GM12865 (cell line): ENCODE measurements around the gene PEPD.
"Not testable (repeated sequence)": the region's sequence is repeated elsewhere in the genome, so short reads cannot be mapped to it uniquely, and the experiment has no call there.

Experiments
- DNase-seq: peaks from one replicate; pipeline ENCODE4 v3.0.0; 2010; ENCODE audit warnings: low read depth
- H3K4me3 ChIP-seq: 2 replicates; pipeline ENCODE4 v1.5.1; 2011; ENCODE audit warnings: mild to moderate bottlenecking, low read depth, low read length, control low read depth
- CTCF ChIP-seq: IDR thresholded peaks from 2 replicates; pipeline ENCODE4 v1.5.1; 2011; ENCODE audit warnings: low read length, control low read depth, low read depth, inconsistent platforms; ENCODE audit not compliant: insufficient read depth; ENCODE audit errors: missing control alignments

PEPD gene

GRCh38 chr19:33487901-33488800 is 33.4 kb downstream of the PEPD start:
- TF ChIP-seq CTCF, result no peak
- DNase-seq, result no peak

GRCh38 chr19:33486936-33487811 is 34.4 kb downstream of the PEPD start:
- DNase-seq, result no peak
- no peak overlapping the region for H3K4me3 ChIP-seq
- no peak for TF ChIP-seq CTCF

More at GRCh38 chr19:33487901-33488800, 33.4 kb downstream of the PEPD start:
- H3K4me3 ChIP-seq, result no peak overlapping the region

GRCh38 chr19:33486407-33486806 is 35.2 kb downstream of the PEPD start:
- no peak overlapping the region for H3K4me3 ChIP-seq
- no peak for DNase-seq
- TF ChIP-seq CTCF, result no peak

GRCh38 chr19:33484226-33484774 is 37.3 kb downstream of the PEPD start:
- H3K4me3 ChIP-seq, result no peak overlapping the region
- no peak for DNase-seq
- no peak for TF ChIP-seq CTCF

- H3K4me3 ChIP-seq, result no peak overlapping the region
- no peak for DNase-seq
- TF ChIP-seq CTCF, result no peak
Observed at GRCh38 chr19:33482476-33482875, 39.1 kb downstream of the PEPD start.

- no peak for TF ChIP-seq CTCF
- DNase-seq, result no peak
Observed at GRCh38 chr19:33481863-33482262, 39.7 kb downstream of the PEPD start.

GRCh38 chr19:33479570-33479969 is 42.0 kb downstream of the PEPD start:
- DNase-seq, H3K4me3 ChIP-seq: not testable (repeated sequence)

More at GRCh38 chr19:33481863-33482262, 39.7 kb downstream of the PEPD start:
- no peak overlapping the region for H3K4me3 ChIP-seq
